ENCODE data around the gene TNS4. TPM values are rescaled to one million over a fixed set of nuclear protein-coding genes. Genes with fewer than 3 reads are reported as not detected.

TNS4 gene
- total RNA-seq, 2 experiments from 2014 or later, result 7.3 to 7.6 TPM

GRCh38 chr17:40442392-40443195 is 58.8 kb downstream of the TNS4 start:
- no peak for DNase-seq
- no peaks in the 10 kb centered on the region for H3K9me3 Mint-ChIP-seq
- H3K27ac Mint-ChIP-seq, result no peak overlapping the region
- peaks cover 13% of the 10 kb centered on the region for H3K27me3 Mint-ChIP-seq
- peaks cover 20% of the 10 kb centered on the region for H3K4me1 Mint-ChIP-seq
- no peaks in the 10 kb centered on the region for H3K36me3 Mint-ChIP-seq
- H3K4me3 Mint-ChIP-seq, result no peak overlapping the region

- peaks cover 17% of the 10 kb centered on the region for H3K4me1 Mint-ChIP-seq
- no peaks in the 10 kb centered on the region for H3K36me3 Mint-ChIP-seq
- H3K27ac Mint-ChIP-seq, result no peak overlapping the region
- peaks cover 6% of the 10 kb centered on the region for H3K27me3 Mint-ChIP-seq
- DNase-seq, result no peak
- no peak overlapping the region for H3K4me3 Mint-ChIP-seq
- H3K9me3 Mint-ChIP-seq, result no peaks in the 10 kb centered on the region
Observed at GRCh38 chr17:40440166-40440565, 61.3 kb downstream of the TNS4 start.

- no peak for DNase-seq
Observed at GRCh38 chr17:40437095-40437732, 64.2 kb downstream of the TNS4 start.

GRCh38 chr17:40436636-40437035 is 64.8 kb downstream of the TNS4 start:
- no peaks in the 10 kb centered on the region for H3K27me3 Mint-ChIP-seq
- no peak for DNase-seq

More at GRCh38 chr17:40437095-40437732, 64.2 kb downstream of the TNS4 start:
- no peak overlapping the region for H3K4me3 Mint-ChIP-seq
- peaks cover 4% of the 10 kb centered on the region for H3K27me3 Mint-ChIP-seq
- no peak overlapping the region for H3K27ac Mint-ChIP-seq
- H3K4me1 Mint-ChIP-seq, result peaks cover 7% of the 10 kb centered on the region
- no peaks in the 10 kb centered on the region for H3K9me3 Mint-ChIP-seq
- no peaks in the 10 kb centered on the region for H3K36me3 Mint-ChIP-seq

GRCh38 chr17:40433551-40434415 is 67.6 kb downstream of the TNS4 start:
- H3K4me3 Mint-ChIP-seq, result no peak overlapping the region
- peaks cover 7% of the 10 kb centered on the region for H3K4me1 Mint-ChIP-seq
- no peak overlapping the region for H3K27ac Mint-ChIP-seq
- H3K9me3 Mint-ChIP-seq, result no peaks in the 10 kb centered on the region
- H3K27me3 Mint-ChIP-seq, result no peaks in the 10 kb centered on the region
- H3K36me3 Mint-ChIP-seq, result no peaks in the 10 kb centered on the region
- DNase-seq, result no peak

More at GRCh38 chr17:40436636-40437035, 64.8 kb downstream of the TNS4 start:
- Mint-ChIP-seq H3K36me3 (no peaks in the 10 kb centered on the region), H3K9me3 (no peaks in the 10 kb centered on the region), H3K27ac (no peak overlapping the region), H3K4me1 (peaks cover 7% of the 10 kb centered on the region), H3K4me3 (no peak overlapping the region)

- DNase-seq, result no peak
- H3K27me3 Mint-ChIP-seq, result no peaks in the 10 kb centered on the region
- H3K4me1 Mint-ChIP-seq, result peaks cover 7% of the 10 kb centered on the region
- H3K4me3 Mint-ChIP-seq, result no peak overlapping the region
- H3K36me3 Mint-ChIP-seq, result no peaks in the 10 kb centered on the region
- H3K27ac Mint-ChIP-seq, result no peak overlapping the region
- no peaks in the 10 kb centered on the region for H3K9me3 Mint-ChIP-seq
Observed at GRCh38 chr17:40432864-40433528, 68.4 kb downstream of the TNS4 start.

GRCh38 chr17:40431231-40431602 is 70.2 kb downstream of the TNS4 start:
- Mint-ChIP-seq H3K36me3 (no peaks in the 10 kb centered on the region), H3K27ac (no peak overlapping the region), H3K4me1 (peaks cover 20% of the 10 kb centered on the region), H3K4me3 (no peak overlapping the region), H3K9me3 (no peaks in the 10 kb centered on the region), H3K27me3 (no peaks in the 10 kb centered on the region)
- DNase-seq, result no peak

GRCh38 chr17:40430272-40431230 is 70.9 kb downstream of the TNS4 start:
- no peaks in the 10 kb centered on the region for H3K9me3 Mint-ChIP-seq
- DNase-seq, result no peak
- H3K36me3 Mint-ChIP-seq, result no peaks in the 10 kb centered on the region
- H3K27me3 Mint-ChIP-seq, result no peaks in the 10 kb centered on the region
- peaks cover 26% of the 10 kb centered on the region for H3K4me1 Mint-ChIP-seq
- H3K27ac Mint-ChIP-seq, result no peak overlapping the region
- no peak overlapping the region for H3K4me3 Mint-ChIP-seq

GRCh38 chr17:40427002-40427491 is 74.4 kb downstream of the TNS4 start:
- Mint-ChIP-seq H3K27me3 (no peaks in the 10 kb centered on the region), H3K9me3 (no peaks in the 10 kb centered on the region), H3K4me3 (no peak overlapping the region), H3K4me1 (peaks cover 29% of the 10 kb centered on the region), H3K27ac (no peak overlapping the region), H3K36me3 (no peaks in the 10 kb centered on the region)
- no peak for DNase-seq

Other genes starting within 250 kb of the TNS4 start
- gene CDC6, start 213.7 kb downstream of the TNS4 start, total RNA-seq, result 100 to 1,000 TPM; 144 to 149 TPM
- 10 to 100 TPM; 31.2 to 33.3 TPM for gene RARA, start 192.4 kb downstream of the TNS4 start, total RNA-seq
- not detected for gene GJD3, start 136.9 kb downstream of the TNS4 start, total RNA-seq
- gene TOP2A, start 83.7 kb downstream of the TNS4 start, total RNA-seq, result 100 to 1,000 TPM; 244 to 245 TPM
- gene IGFBP4, start 58.2 kb downstream of the TNS4 start, total RNA-seq, result 1 to 10 TPM; 5.6 to 6.5 TPM
- gene CCR7, start 63.8 kb upstream of the TNS4 start, total RNA-seq, result 100 to 1,000 TPM; 260 to 274 TPM
- gene SMARCE1, start 146.2 kb upstream of the TNS4 start, total RNA-seq, result 100 to 1,000 TPM; 107 to 118 TPM
- gene KRT222, start 163.6 kb upstream of the TNS4 start, total RNA-seq, result under 1 TPM in 1 of 2 experiments, not detected in 1; 0.22 TPM
- gene KRT24, start 202.1 kb upstream of the TNS4 start, total RNA-seq, result not detected

All from activated naive CD8-positive, alpha-beta T cell treated with anti-CD3 and anti-CD28 coated beads for 36 hours (primary cell).